GM23338 (cell line): ENCODE measurements around the gene RPS28. TPM values are rescaled to one million over a fixed set of nuclear protein-coding genes. Genes with fewer than 3 reads are reported as not detected.
A peak's percentile ranks its signal among the peaks of the same experiment; 100 is the strongest.
"Not testable (repeated sequence)": the region's sequence is repeated elsewhere in the genome, so short reads cannot be mapped to it uniquely, and the experiment has no call there.

Source experiments
- ATAC-seq: fragments of 200-7000 bp; cut with Tn5 transposase; 3 replicates; pipeline ENCODE4 v1.9.1; 2020
- DNase-seq: peaks from one replicate; pipeline ENCODE4 v3.0.0-alpha.2; 2015; ENCODE audit warnings: low spot score
- H2AFZ ChIP-seq: fragments of 200-600 bp; sonication (generic); 2 replicates; pipeline ENCODE4 v1.8.0; 2016; ENCODE audit warnings: antibody characterized with exemption, mild to moderate bottlenecking, moderate library complexity
- H3F3A ChIP-seq: fragments of 200-600 bp; sonication (generic); replicated peaks from 2 replicates; pipeline ENCODE4 v1.8.0; 2017; ENCODE audit warnings: antibody characterized with exemption, mixed run types, low read depth
- H3K27ac ChIP-seq: fragments of 200-600 bp; sonication (generic); 2 replicates; pipeline ENCODE4 v1.6.1; 2016; ENCODE audit warnings: low read depth
- H3K27me3 ChIP-seq: fragments of 200-600 bp; sonication (generic); 2 replicates; pipeline ENCODE4 v1.8.0; 2016; ENCODE audit warnings: mild to moderate bottlenecking, mixed run types, moderate library complexity; ENCODE audit not compliant: insufficient read depth
- H3K36me3 ChIP-seq: fragments of 200-600 bp; sonication (generic); 2 replicates; pipeline ENCODE4 v1.8.0; 2016; ENCODE audit warnings: mild to moderate bottlenecking; ENCODE audit not compliant: insufficient read depth
- H3K4me1 ChIP-seq: fragments of 200-600 bp; sonication (generic); 2 replicates; pipeline ENCODE4 v1.8.0; 2016; ENCODE audit warnings: mild to moderate bottlenecking, moderate library complexity; ENCODE audit not compliant: insufficient read depth
- H3K4me2 ChIP-seq: fragments of 200-600 bp; sonication (generic); 2 replicates; pipeline ENCODE4 v1.7.1; 2017; ENCODE audit warnings: mixed run types
- H3K4me3 ChIP-seq: fragments of 200-600 bp; sonication (generic); 2 replicates; pipeline ENCODE4 v1.6.1; 2016; ENCODE audit warnings: mixed run types
- H3K79me2 ChIP-seq: fragments of 200-600 bp; sonication (generic); replicated peaks from 2 replicates; pipeline ENCODE4 v1.8.0; 2017; ENCODE audit warnings: mild to moderate bottlenecking; ENCODE audit not compliant: insufficient read depth
- H3K9me2 ChIP-seq: fragments of 200-600 bp; sonication (generic); 2 replicates; pipeline ENCODE4 v1.8.0; 2017; ENCODE audit not compliant: insufficient read depth
- H4K20me1 ChIP-seq: fragments of 200-600 bp; sonication (generic); replicated peaks from 2 replicates; pipeline ENCODE4 v1.8.0; 2017; ENCODE audit warnings: mild to moderate bottlenecking; ENCODE audit not compliant: insufficient read depth
- H3K27ac Mint-ChIP-seq: 2 replicates; pipeline ENCODE4 v1.8.0; 2020; ENCODE audit warnings: inconsistent platforms, mild to moderate bottlenecking, moderate library complexity, mixed read lengths
- H3K27me3 Mint-ChIP-seq: 3 replicates; pipeline ENCODE4 v1.8.0; 2022; ENCODE audit warnings: low read depth, mild to moderate bottlenecking, moderate library complexity, mixed read lengths, inconsistent platforms; ENCODE audit not compliant: insufficient read depth, poor library complexity
- H3K36me3 Mint-ChIP-seq: 3 replicates; pipeline ENCODE4 v1.8.0; 2021; ENCODE audit warnings: low read depth, mild to moderate bottlenecking, inconsistent platforms, moderate library complexity, mixed read lengths
- H3K4me1 Mint-ChIP-seq: 3 replicates; pipeline ENCODE4 v1.8.0; 2020; ENCODE audit warnings: mild to moderate bottlenecking, inconsistent platforms, mixed read lengths
- H3K4me3 Mint-ChIP-seq: 3 replicates; pipeline ENCODE4 v1.8.0; 2021; ENCODE audit warnings: moderate library complexity, mild to moderate bottlenecking, inconsistent platforms, mixed read lengths
- H3K9me3 Mint-ChIP-seq: 3 replicates; pipeline ENCODE4 v1.8.0; 2020; ENCODE audit warnings: moderate library complexity, mild to moderate bottlenecking, inconsistent platforms, mixed read lengths
- CREB1 ChIP-seq: fragments of 250-450 bp; sonication (Bioruptor Pico); IDR thresholded peaks from 2 replicates; pipeline ENCODE4 v1.5.0; 2020; ENCODE audit warnings: low read depth, mild to moderate bottlenecking, moderate library complexity
- CTCF ChIP-seq, 2 experiments: fragments of 200-600 bp in 1 of 2; sonication (generic) in 1 of 2; conservative IDR thresholded peaks; 2 replicates each; pipeline versions ENCODE4 v1.5.1 to v1.6.1; 2016 to 2017; ENCODE audit warnings: antibody characterized with exemption in 2 of 2, low read depth in 2 of 2, mild to moderate bottlenecking in 2 of 2, moderate library complexity in 1 of 2
- EZH2phosphoT487 ChIP-seq: fragments of 200-600 bp; sonication (generic); IDR thresholded peaks from one replicate; pipeline ENCODE4 v1.8.1; 2018; ENCODE audit warnings: antibody characterized with exemption; ENCODE audit not compliant: unreplicated experiment
- polyA plus RNA-seq: library from polyadenylated mRNA; unstranded; fragments of >200 nt; fragmentation: Nextera tagmentation; extraction: Ambion mirVana; gene quantifications from 2 replicates; pipeline ENCODE4 v1.2.1, GENCODE V29; 2016
- total RNA-seq: library from RNA; depleted of rRNA; stranded (reverse); fragments of >200 nt; shearing (Covaris generic); gene quantifications from 2 replicates; pipeline ENCODE4 v1.2.3, GENCODE V29; 2014

The RPS28 gene
- total and polyA plus RNA-seq, 2 experiments from 2014 or later, result 174 to 1,790 TPM

GRCh38 chr19:8314981-8315640 lies 6.2 kb upstream of the RPS28 start:
- not testable (repeated sequence) for DNase-seq
- Mint-ChIP-seq H3K27ac (peak overlapping the region; percentile 44; the same call in 1 of the 2 replicates), H3K4me1 (peaks cover 27% of the 10 kb centered on the region)

GRCh38 chr19:8316351-8317125 lies 4.8 kb upstream of the RPS28 start:
- Histone ChIP-seq H4K20me1 (peaks cover 3% of the 10 kb centered on the region), H3K27me3 (no peaks in the 10 kb centered on the region), H3K4me2 (no peak overlapping the region), H3K9me2 (no peaks in the 10 kb centered on the region), H3K4me3 (no peak overlapping the region), H3K79me2 (peaks cover 12% of the 10 kb centered on the region), H3K4me1 (peaks cover 9% of the 10 kb centered on the region; the same call in 1 of the 2 replicates), H3K27ac (no peak overlapping the region), H3F3A (peaks cover 17% of the 10 kb centered on the region), H2AFZ (no peak overlapping the region), H3K36me3 (no peaks in the 10 kb centered on the region)
- no peak for TF ChIP-seq EZH2phosphoT487
- no peak for TF ChIP-seq CREB1 (CRISPR knock-in tag)
- H3K9me3 Mint-ChIP-seq, result no peaks in the 10 kb centered on the region
- DNase-seq (no peak), ATAC-seq (no peak)
- H3K36me3 Mint-ChIP-seq, result peaks cover 41% of the 10 kb centered on the region
- peaks cover 29% of the 10 kb centered on the region for H3K4me1 Mint-ChIP-seq
- no peak overlapping the region; the same call in 2 of the 3 replicates for H3K4me3 Mint-ChIP-seq
- H3K27me3 Mint-ChIP-seq, result peaks cover 22% of the 10 kb centered on the region
- H3K27ac Mint-ChIP-seq, result peak overlapping the region; percentile 52

More at GRCh38 chr19:8314981-8315640, 6.2 kb upstream of the RPS28 start:
- H3K4me2 ChIP-seq, H2AFZ ChIP-seq, H3K4me3 Mint-ChIP-seq, H4K20me1 ChIP-seq, H3K9me3 Mint-ChIP-seq, H3K4me3 ChIP-seq, H3K27ac ChIP-seq, ATAC-seq, H3K9me2 ChIP-seq, H3K4me1 ChIP-seq, H3K36me3 ChIP-seq, H3K79me2 ChIP-seq, H3K27me3 ChIP-seq, H3F3A ChIP-seq: not testable (repeated sequence)
- peaks cover 12% of the 10 kb centered on the region for H3K27me3 Mint-ChIP-seq
- H3K36me3 Mint-ChIP-seq, result peaks cover 51% of the 10 kb centered on the region

- H3K27me3 ChIP-seq, ATAC-seq, H2AFZ ChIP-seq, H3K9me3 Mint-ChIP-seq, H3K4me2 ChIP-seq, H3K4me3 ChIP-seq, H3K27ac Mint-ChIP-seq, H3K4me3 Mint-ChIP-seq, H3K36me3 ChIP-seq, H3K9me2 ChIP-seq: not testable (repeated sequence)
- peak overlapping the region; percentile 75; the same call in 1 of the 2 replicates for H3K27ac ChIP-seq
- peaks cover 24% of the 10 kb centered on the region for H3K27me3 Mint-ChIP-seq
- H3K4me1 Mint-ChIP-seq, result peaks cover 41% of the 10 kb centered on the region
- H3K4me1 ChIP-seq, result peaks cover 19% of the 10 kb centered on the region
- peaks cover 53% of the 10 kb centered on the region for H3K36me3 Mint-ChIP-seq
- TF ChIP-seq CTCF (conservative IDR thresholded peaks at IDR 0.05; ENCODE audit: low read depth in 2 of 2), result peak in 1 of 2 experiments; percentile 30; a peak in 2 of 4 replicates
- peaks cover 20% of the 10 kb centered on the region for H4K20me1 ChIP-seq
- H3K79me2 ChIP-seq, result peaks cover 33% of the 10 kb centered on the region
- DNase-seq, result peak; percentile 58
- peaks cover 39% of the 10 kb centered on the region for H3F3A ChIP-seq
Observed at GRCh38 chr19:8318835-8319234, 2.5 kb upstream of the RPS28 start.
